ENCODE measurements around the gene GRM7. TPM values are rescaled to one million over a fixed set of nuclear protein-coding genes. Genes with fewer than 3 reads are reported as not detected.
A peak's percentile ranks its signal among the peaks of the same experiment; 100 is the strongest.

The GRM7 gene
- polyA plus RNA-seq, 3 donors, result 1.2 to 1.8 (median 1.5) TPM

DNA sequence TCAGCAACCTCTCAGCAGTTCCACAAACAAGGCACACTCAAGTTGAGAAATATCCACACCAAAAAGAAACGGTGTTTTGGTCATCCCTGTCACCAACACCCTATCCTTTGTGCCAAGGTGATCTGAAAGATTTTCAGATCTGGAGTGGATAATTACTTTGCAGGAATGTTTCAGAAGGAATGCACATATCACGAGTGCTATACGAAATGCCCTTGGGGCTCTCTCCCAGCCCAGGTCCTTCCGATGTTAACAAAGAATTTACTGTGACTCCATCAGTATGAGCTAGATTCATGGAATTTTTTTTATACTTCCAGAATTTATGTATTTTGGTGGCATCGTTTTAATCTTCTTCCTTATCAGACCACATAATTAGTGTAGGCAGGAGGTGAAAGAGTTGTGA is 105.0 kb downstream of the GRM7 start:
- no peak for DNase-seq

DNA sequence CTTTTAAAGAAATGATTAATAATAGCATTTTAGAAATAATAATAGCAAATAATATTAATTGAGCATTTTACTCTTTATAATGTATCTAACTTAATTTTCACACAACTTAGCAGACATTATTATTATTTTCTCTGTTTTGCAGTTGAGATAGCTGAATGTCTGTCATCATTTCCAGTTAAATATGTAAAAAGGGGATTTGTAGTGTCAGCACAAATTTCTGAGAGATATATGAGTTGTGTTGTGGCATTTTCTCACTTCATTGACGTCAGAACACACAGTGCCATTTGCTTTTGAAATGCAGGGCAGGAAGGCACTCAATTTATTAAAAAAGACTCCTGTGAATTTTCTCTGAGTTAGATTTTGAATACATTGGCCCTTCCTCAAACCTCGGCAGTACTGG is 111.0 kb downstream of the GRM7 start:
- no peak for DNase-seq

DNA sequence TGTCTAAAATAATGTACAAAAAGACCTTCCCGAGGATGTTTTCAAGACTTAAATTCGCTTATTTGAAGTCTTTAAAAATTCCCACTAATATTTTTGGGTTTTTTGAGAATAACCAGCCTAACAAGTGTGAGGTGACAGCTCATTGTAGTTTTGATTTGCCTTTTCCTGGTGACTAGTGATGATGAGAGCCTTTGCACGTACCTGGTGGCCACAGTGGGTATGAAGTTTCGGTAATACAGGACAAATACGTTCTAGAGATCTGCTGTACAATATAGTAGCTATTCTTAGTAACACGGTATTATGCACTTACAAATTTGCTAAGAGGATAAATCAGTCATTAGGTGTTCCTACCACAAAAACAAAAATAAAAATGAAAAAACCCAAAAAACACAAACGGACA is 124.9 kb downstream of the GRM7 start:
- no peak for DNase-seq

DNA sequence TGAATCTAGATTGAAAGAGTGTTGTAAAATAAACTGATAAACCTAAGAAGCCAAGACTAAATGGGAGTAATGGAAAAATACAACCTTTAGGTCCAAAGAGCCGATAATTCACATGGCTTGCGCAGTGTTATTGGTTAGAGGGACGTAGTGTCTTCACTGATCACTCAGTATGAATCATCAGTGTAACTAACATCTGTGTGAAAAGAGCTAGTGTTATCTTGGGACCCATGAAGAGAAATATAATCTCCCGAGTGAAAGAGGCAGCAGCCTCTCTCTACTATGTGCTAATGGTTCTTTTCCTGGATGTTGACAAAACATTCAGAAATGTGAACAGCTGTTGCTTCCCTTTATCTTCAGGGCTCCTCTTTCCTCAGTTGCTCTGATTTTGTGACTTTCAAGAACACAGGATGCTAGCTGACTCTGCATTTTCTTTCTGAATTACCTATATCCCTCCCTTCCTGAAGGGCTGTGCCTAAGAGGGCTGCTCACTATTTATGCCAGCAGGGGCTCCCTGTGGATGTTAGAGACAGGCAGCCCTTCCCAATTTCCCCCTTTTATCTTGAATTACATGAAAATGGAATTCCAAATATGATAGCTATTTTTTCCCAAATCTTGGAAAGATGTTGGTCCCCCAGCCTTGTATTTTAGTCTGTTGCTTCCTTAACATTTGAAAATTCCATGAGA is 128.8 kb downstream of the GRM7 start:
- DNase-seq, result no peak

DNA sequence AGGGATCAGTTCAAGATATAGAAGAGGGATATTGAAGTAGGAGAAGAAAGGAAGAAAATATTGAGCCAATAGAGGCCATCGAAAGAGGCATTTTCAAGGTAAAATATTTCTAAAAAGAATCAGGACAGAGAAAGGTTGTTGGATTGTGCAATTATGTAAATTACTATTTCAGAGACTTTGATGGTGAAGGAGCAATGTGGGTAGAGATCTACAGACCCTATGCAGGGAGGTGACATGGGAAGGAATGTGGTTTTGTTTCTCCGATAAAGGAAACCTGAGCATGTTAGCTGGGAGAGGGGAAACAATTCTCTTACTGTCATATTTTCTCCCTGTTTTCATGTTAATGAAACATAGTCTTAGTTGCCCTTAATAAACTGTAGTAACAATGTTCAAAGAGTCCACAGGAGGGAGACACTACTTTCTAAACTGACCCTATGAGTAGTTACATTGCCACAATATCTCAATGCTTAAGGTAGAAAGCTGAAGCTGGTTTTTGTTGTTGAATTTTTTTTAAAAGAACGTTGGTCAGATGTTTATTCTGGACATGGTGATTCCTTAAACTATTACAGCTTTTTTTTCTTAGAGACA is 133.3 kb downstream of the GRM7 start:
- peak; percentile 7 for DNase-seq

DNA sequence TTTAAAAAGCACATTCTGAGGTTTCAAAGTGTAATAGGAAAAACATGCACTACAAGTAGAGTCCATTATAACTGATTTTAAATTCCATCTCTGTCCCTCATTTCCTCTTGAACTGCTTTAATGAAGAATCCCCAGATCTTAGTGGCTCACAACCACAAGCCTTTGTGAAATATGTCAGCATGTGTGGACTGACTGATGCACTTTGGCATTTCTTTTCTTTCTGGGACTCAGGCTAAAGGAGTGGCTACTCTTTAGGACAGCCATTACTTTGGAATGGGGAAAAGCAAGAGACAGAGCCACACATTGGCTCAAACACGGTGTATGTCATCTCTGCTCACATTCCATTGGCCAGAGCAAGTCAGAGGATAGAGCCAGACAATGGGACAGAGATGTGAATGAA is 139.6 kb downstream of the GRM7 start:
- no peak for DNase-seq

DNA sequence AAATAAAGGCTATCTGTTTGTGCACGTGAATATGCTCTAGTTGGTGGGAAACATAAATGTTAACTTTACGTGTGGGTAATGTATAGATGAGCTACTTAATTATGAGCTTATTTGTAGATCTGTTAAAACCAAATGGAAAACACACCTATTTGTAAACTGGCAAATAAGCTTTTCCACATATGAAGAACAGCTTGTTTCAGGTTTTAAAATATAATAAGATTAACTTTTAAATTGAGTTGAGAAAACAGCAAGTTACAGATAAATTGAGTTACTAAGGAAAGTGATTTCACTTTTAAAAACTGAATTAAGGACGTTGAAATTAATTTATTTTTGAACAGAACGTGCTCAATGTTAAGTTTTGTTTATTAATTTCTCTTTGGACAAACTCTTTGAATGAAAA is 140.5 kb downstream of the GRM7 start:
- no peak for DNase-seq

DNA sequence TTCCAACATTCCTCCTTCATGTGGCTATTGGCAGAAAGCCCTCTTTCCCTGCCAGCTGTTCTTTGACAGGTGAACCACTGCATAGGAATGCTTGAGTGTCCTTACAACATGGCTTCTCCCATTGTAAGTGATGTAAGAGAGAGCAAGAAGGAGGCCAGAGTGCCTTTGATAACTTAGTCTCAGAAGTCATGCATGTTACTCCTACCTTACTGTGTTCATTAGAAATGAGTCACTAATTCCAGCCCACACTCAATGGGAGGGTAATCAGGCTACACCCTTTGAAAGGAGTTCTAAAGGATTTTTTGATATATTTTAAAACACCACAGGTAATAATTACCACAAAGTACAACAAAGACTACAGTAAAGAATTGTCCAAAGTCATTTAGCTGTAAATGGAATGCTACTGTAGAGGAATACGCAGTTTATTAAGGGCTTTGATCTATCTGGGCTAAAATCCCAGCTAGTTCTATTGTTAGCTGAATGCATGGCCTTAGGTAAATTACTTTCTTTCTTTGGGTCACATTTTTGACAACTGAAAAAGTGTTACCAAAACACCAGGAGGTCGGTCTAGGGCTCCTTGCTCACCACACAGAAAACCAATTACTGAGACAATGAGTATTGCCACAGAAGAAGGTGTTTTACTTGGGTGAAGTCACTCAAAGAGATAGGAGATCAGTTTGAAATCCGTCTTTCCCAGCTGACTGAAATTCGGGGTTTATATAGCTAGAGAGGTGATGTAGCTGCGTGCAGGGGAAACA is 154.9 kb downstream of the GRM7 start:
- DNase-seq, result no peak

DNA sequence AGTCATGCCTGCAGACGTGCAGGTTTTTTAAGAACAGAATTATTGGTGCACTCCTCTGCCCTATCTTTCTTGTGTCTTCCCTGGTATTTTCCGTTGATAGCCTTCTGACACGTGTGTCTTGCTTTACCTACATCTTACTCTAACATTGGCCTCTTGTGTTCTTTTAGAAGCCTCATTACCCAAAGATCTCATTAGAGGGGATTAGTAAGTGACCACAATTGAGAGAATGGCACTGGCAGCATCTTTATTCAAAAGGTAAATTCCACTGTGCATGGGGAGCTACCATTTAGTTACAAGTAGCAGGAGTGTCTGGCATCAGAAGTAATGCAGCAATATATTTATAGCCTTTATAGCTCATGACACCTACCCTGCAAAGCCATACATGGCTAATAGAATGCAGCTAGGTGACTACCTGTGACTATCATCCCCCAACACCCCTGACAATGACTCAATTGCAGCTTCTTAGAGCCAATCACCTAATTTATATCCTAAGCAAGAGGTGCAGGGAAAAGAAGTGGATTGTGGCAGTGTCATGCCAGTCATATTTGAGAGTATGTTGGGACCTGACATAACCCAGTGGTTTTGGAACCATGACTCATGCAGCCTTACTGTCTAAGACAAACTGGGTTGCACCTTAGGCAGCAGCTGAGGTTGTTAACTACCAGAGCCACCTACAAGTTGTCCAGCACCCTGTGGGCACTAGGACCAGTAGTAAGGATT is 164.8 kb downstream of the GRM7 start:
- no peak for DNase-seq

DNA sequence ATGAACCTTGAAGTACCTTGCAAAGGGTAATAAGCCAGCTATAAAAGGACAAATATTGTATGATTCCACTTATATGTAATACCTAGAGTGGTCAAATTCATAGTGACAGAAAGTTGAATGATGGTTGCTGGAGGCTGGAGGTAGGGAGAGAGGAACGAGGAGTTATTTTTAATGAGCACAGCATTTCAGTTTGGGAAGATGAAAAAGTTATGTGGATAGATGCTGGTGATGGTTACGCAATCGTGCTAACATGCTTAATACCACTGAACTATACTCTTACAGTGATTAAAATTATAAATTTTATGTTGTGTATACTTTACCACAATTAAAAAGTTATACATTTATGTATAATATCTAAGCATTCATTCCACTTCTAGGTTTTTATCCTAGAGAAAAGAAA is 168.6 kb downstream of the GRM7 start:
- DNase-seq, result no peak

DNA sequence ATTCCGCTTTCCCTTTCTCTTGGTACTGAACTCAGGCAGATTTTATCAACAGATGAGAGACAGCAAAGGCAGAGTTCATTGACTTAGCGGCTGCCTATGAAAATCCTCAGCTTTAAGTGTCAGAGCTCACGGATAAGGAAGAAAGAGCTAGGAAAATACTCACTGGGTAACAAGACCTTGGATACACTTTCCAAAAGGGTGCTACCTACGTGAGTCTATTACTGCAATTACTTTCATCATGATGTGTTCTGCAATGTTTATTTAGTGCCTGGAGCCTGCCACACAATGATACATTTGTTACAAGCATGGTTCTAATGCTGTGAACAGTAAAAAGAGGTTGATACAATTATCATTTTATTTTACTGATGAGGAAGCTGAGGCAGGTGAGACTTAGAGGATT is 177.5 kb downstream of the GRM7 start:
- DNase-seq, result no peak

DNA sequence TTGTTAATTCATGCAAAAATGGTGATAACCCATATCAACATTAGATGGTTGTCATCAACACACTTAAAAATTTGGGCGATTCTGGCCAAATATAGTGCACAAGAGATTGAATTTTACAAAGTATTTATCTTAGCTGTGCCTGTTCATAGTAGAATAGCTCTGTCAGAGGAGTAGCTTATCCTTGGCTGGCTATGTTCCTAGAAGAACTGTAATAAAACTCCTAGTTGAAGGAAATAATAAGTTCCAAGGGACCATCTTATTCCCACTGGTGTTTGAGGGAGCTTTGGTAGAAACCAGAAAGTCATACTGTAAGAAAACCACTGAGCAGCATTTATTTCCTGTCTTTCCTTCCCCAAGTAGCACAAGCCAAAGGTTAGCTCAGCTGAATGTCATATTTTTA is 201.8 kb downstream of the GRM7 start:
- no peak for DNase-seq

DNA sequence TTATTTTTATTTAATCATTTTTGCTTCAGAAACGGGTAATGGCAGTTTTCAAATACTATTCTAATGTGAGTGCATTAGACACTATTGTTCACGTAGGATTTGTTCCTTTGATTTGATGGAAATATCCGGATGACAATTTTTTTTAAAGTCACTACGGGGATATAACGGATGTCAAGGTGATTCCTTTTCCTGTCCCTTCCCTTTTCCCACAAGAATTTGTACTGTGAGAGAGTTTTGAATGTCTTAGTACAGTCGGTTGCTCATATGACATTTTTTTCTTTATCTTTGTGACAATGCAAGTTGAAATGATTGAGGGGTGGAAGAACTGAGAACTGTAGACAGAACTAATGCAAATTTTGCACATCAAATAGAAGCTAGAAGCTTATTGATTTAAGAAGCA is 209.5 kb downstream of the GRM7 start:
- DNase-seq, result no peak

DNA sequence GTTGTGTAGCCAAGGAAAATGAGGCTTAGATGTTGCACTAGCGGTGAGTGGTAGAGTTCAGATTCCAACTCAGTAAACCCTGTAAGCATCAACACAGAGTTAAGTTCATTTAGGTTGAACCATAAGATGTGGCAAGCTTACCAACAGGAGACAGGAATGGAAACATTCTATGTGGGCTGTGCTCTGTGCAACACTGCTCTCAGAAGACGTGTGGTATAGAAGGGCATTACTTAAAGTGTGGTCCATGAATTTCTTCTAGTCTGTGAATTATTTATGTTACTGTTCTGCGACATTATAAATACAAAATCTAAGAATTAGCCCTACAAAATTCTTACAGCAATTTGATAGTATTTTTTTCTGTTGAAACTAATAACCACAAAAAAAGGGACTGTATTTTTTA is 213.3 kb downstream of the GRM7 start:
- no peak for DNase-seq

DNA sequence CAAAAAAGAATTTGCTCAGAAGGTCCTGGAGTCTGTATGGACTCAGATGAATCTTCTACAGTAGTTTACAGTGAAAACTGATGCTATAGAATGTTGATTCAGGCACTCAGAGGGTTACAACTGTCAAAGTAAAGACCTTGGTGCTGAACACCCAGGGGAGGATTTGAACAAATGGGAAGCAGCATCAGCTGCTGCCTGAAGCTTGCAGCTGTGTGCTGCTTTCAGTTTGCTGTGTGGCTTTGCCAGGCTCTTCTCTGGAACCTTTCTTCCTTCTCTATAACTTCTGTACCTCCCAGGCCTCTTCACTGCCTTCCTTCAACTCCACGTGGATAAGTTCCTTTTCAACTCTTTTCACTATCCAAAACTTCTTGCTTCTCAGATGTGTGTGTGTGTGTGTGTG is 214.2 kb downstream of the GRM7 start:
- no peak for DNase-seq

DNA sequence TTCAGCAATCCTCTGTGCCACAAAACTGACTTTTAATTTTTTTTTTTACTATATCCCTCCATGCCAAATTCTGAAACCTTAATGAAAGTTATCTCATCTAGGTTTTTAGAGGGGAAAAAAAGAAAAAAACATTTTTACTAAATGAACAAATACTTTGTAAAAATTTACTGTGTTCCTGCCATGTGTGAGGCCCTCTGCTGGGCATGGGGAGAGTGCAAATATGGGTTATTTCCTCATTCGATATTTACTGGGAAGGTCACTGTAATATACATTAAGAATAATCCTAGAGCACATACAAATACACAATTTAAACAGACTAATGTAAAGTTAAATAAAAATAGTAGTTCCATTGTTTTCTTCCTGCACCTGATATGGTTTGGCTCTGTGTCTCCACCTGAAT is 215.0 kb downstream of the GRM7 start:
- no peak for DNase-seq

DNA sequence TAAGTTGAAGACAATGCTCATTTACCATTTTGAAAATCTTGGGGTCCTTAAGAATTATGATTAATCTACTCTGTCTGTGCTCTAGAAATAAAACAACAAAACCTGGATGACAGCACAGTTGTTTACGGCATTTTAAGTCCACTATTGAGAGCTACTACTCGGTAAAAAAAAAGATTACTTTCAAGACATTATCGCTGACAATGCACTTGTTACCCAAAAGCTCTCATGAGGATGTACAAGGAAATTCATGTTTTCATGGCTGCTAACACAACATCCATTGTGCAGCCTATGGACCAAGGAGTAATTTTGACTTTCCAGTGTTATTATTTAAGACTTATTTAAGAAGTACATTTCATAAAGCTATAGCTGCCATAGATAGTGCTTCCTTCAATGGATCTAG is 221.3 kb downstream of the GRM7 start:
- DNase-seq, result no peak

DNA sequence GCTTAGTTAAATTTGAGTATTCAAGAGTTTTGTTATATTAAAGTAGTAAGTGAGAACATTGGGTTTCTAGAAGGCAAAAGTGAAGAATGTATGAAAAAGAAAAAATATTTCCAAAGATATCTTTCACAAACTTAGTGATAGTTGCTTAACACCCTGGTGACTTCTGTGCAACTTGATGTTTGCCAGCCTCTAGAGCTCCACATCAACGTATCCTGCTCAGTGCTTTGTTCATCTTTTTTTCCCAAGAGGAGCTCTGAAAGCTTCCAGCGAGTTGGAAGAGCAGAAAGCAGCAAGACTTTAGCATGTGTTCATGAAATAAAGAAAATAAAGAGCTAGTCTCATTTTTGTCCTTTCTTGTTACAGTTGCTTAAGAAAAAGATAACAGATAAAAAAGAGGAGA is 225.5 kb downstream of the GRM7 start:
- no peak for DNase-seq

DNA sequence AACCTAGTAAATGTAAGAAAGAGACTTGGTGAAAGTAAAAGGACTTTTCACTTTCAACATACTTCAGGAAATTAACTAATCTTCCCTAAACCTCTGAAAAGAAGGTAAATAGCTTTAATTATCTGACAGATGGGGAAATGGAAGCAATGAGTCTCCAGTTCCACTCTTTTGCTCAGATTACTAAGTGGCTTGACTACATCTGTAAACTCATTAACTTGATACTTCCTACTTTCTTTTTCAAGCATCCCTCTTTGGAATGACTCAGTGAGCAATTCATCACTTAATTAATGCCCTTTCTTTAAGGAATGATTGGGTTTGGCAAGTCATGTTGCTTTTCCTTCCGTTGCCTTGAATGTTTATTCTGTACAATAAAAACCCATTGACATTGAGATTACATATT is 234.2 kb downstream of the GRM7 start:
- peak; percentile 45 for DNase-seq

DNA sequence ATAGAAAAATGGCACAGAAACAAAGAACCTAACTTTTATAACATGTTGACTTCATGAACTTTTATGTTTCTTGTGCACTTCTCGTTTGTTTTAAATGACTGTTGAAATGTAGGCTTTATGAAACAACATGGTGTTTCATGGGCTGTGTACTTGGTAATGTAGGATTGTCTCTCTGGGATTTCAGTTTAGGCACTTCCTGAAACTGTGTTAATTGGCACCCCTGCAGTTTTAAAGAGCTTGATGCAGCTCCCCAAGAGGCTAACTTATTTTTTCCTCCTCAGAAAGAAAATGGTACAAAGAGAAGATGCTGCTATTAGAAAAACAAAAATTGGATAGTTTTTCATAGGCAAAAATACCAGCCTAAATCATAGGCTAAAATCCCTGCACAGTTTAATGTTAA is 239.2 kb downstream of the GRM7 start:
- no peak for DNase-seq

DNA sequence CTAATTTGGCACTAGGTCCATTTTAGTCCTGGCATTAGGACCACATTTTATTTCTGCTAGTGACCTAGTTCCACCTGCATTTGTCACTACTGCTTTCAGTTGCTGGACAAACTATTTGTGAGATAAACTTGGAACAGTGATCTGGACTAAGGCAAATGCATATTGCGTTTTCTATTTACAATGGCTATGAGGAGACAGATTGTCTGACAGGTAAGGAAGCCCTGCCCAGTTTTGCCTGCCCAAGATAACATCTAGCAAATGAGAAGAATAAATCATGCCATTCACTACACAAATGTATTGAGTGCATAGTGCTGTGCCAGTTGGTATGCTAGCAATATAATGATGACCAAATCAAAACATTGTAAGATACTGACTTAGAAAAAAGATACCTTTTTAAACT is 245.7 kb downstream of the GRM7 start:
- DNase-seq, result no peak

DNA sequence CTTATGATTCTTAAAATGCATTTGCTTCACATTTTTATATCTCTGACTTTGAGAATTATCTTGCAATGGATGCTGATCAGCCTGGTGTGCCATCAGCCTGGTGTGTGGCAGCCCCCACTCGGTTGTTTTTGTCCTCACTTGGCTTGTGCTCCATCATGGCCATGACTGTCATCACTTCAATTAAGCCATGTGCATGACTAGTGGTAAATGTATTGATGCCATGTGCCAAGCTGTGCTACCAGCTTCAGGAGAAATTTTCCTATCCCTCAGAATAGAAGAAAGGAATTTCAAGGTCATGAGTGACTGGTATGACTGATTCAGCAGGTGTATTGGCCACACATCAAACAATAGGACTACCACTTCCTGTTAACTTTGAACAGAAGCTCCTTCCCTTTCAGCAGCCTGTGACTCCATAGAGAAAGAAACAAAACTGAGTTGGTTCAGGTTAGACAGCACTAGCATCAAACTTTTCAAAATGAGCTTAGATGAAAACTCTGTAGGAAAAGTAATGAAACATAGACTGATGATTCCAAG is 251.7 kb downstream of the GRM7 start:
- no peak for DNase-seq

Measured in renal pelvis (tissue), 4 donors.